Mucosa of descending colon (tissue), 3 donors: ENCODE data around the gene ZNF672. TPM values are rescaled to one million over a fixed set of nuclear protein-coding genes. Genes with fewer than 3 reads are reported as not detected.

Experiments used
- ATAC-seq: fragments of 200-7000 bp; cut with Tn5 transposase; one replicate; pipeline ENCODE4 v1.9.1; 2020; ENCODE audit warnings: mild to moderate bottlenecking, moderate library complexity
- DNase-seq, 3 donors: peaks; one replicate each; pipeline ENCODE4 v3.0.0-alpha.2; 2020
- H3K36me3 ChIP-seq: fragments of 200-600 bp; one replicate; pipeline ENCODE4 v1.8.0; 2021; ENCODE audit warnings: low read depth, mild to moderate bottlenecking
- H3K4me1 ChIP-seq: fragments of 200-600 bp; one replicate; pipeline ENCODE4 v1.8.0; 2021; ENCODE audit warnings: low read depth, mild to moderate bottlenecking
- H3K4me3 ChIP-seq: fragments of 200-600 bp; one replicate; pipeline ENCODE4 v1.8.0; 2021; ENCODE audit warnings: mild to moderate bottlenecking
- H3K9me3 ChIP-seq: fragments of 200-600 bp; one replicate; pipeline ENCODE4 v1.8.0; 2021; ENCODE audit warnings: mild to moderate bottlenecking
- intact Hi-C, 2 donors: fragments of 100-400 bp; cut with DNase I in 1 of 2; cut with micrococcal nuclease in 1 of 2; formaldehyde crosslinking; loops; one replicate each; pipeline versions ENCODE4 v1.11.0 to v1.11.1; 2022; cut with DNase I, micrococcal nuclease
- total RNA-seq, 3 donors: library from RNA; stranded (reverse); fragmentation: NEBNext Ultra II Directional in 2 of 3; extraction: Animal tissue kit (Norgen Biotek cat#: 25700) in 2 of 3; gene quantifications; one replicate each; pipeline versions ENCODE4 v1.2.1 to v1.2.4, GENCODE V29; 2021 to 2023
- TF ChIP-seq, protein P1 (sequence below): fragments of 200-600 bp; IDR thresholded peaks from one replicate; pipeline ENCODE4 v1.8.0; 2022; ENCODE audit warnings: antibody characterized with exemption, mild to moderate bottlenecking
- donor health status: DM: no; HTN: no; CAD: no; lungs with moderate emphysema.
- donor health status: DM: no; HTN: no; CAD: no.
- donor health status: DM: no; HTN: yes; CAD: no.

Gene ZNF672
- total RNA-seq, 3 donors from 2014 or later: 29.6 to 38.8 (median 38.3) TPM

DNA sequence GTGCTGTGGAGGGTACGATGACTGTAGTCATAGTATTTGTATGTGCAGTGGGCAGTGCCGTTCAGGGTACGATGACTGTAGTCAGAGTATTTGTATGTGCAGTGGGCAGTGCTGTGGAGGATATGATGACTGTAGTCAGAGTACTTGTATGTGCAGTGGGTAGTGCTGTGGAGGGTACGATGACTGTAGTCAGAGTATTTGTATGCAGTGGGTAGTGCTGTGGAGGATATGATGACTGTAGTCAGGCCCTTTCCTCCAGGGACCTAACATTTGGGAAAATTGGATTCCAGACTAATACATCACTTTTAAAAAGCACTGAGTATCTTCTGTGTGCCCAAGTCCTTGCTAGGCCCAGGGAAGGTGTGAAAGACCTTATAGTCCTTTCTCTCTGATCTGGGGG is 2.9 kb downstream of the ZNF672 start:
- TF ChIP-seq, protein P1, sequence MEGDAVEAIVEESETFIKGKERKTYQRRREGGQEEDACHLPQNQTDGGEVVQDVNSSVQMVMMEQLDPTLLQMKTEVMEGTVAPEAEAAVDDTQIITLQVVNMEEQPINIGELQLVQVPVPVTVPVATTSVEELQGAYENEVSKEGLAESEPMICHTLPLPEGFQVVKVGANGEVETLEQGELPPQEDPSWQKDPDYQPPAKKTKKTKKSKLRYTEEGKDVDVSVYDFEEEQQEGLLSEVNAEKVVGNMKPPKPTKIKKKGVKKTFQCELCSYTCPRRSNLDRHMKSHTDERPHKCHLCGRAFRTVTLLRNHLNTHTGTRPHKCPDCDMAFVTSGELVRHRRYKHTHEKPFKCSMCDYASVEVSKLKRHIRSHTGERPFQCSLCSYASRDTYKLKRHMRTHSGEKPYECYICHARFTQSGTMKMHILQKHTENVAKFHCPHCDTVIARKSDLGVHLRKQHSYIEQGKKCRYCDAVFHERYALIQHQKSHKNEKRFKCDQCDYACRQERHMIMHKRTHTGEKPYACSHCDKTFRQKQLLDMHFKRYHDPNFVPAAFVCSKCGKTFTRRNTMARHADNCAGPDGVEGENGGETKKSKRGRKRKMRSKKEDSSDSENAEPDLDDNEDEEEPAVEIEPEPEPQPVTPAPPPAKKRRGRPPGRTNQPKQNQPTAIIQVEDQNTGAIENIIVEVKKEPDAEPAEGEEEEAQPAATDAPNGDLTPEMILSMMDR: no peak
- intact Hi-C loops: no loop called here
- ATAC-seq (no peak), DNase-seq (no peak)
- H3K4me1 ChIP-seq: peaks cover 10% of the 10 kb centered on the region
- no peak overlapping the region for H3K4me3 ChIP-seq
- no peaks in the 10 kb centered on the region for H3K9me3 ChIP-seq
- H3K36me3 ChIP-seq: no peaks in the 10 kb centered on the region

DNA sequence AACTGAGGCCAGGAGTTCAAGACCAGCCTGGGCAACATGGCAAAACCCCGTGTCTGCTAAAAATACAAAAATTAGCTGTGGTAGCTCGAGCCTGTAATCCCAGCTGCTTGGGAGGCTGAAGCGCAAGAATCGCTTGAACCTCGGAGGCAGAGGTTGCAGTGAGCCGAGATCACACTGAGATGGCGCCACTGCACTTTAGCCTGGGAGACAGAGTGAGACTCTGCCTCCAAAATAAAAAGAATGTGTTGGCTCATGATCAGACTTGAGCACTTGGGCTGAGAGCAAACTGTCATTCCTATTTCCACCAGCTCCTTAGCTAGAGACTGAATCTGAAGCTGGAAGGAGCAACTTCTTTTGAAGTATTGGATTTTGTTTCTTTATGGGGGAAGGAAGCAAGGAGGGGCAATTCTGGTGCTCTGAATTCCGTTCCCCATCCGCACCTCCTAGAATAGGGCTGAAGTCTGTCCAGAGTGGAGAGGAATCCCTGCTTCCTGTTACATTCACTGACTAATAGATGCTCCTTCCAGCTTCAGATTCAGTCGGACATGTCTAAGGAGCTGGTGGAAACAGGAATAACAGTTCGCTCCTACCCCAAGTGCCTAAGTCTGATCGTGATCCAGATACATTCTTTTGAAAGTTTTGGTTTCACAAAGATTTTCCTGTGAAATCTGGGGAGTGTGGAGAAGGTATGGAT is 3.8 kb downstream of the ZNF672 start:
- DNase-seq (peak in 2 of 3 donors; percentile 43 to 51), ATAC-seq (no peak)
- intact Hi-C loops: no loop called here
- H3K36me3 ChIP-seq: no peaks in the 10 kb centered on the region
- H3K4me3 ChIP-seq: no peak overlapping the region
- TF ChIP-seq, protein P1: no peak
- peaks cover 10% of the 10 kb centered on the region for H3K4me1 ChIP-seq
- no peaks in the 10 kb centered on the region for H3K9me3 ChIP-seq

- DNase-seq: no peak
- TF ChIP-seq, protein P1: no peak
- no peak for ATAC-seq
- peaks cover under 1% of the 10 kb centered on the region for H3K36me3 ChIP-seq
- no peak overlapping the region for H3K4me3 ChIP-seq
- intact Hi-C loops: no loop called here
- H3K4me1 ChIP-seq: peaks cover 4% of the 10 kb centered on the region
- H3K9me3 ChIP-seq: no peaks in the 10 kb centered on the region
Measured at GRCh38 chr1:248842781-248843331, 4.8 kb downstream of the ZNF672 start.

- Histone ChIP-seq H3K9me3 (no peaks in the 10 kb centered on the region), H3K36me3 (peaks cover 9% of the 10 kb centered on the region), H3K4me1 (peaks cover 4% of the 10 kb centered on the region), H3K4me3 (no peak overlapping the region)
- ATAC-seq: no peak
- DNase-seq: no peak
- TF ChIP-seq, protein P1: no peak
- intact Hi-C loops: no loop called here
Measured at GRCh38 chr1:248843687-248844086, 5.7 kb downstream of the ZNF672 start.

- intact Hi-C loops: no loop called here
- no peak overlapping the region for H3K4me3 ChIP-seq
- TF ChIP-seq, protein P1: no peak
- H3K36me3 ChIP-seq: peaks cover 15% of the 10 kb centered on the region
- ATAC-seq (no peak), DNase-seq (no peak)
- H3K9me3 ChIP-seq: no peaks in the 10 kb centered on the region
- H3K4me1 ChIP-seq: peaks cover under 1% of the 10 kb centered on the region
Measured at GRCh38 chr1:248844526-248844925, 6.5 kb downstream of the ZNF672 start.
